ENCODE measurements around the gene PCF11. TPM values are rescaled to one million over a fixed set of nuclear protein-coding genes. Genes with fewer than 3 reads are reported as not detected.
A peak's percentile ranks its signal among the peaks of the same experiment; 100 is the strongest.

The PCF11 gene
- total and polyA plus RNA-seq, 2 of the 13 experiments (the other 11 are each of a cell fraction or from before 2014, with no cell fraction given): 40.3 to 47.7 TPM

DNA sequence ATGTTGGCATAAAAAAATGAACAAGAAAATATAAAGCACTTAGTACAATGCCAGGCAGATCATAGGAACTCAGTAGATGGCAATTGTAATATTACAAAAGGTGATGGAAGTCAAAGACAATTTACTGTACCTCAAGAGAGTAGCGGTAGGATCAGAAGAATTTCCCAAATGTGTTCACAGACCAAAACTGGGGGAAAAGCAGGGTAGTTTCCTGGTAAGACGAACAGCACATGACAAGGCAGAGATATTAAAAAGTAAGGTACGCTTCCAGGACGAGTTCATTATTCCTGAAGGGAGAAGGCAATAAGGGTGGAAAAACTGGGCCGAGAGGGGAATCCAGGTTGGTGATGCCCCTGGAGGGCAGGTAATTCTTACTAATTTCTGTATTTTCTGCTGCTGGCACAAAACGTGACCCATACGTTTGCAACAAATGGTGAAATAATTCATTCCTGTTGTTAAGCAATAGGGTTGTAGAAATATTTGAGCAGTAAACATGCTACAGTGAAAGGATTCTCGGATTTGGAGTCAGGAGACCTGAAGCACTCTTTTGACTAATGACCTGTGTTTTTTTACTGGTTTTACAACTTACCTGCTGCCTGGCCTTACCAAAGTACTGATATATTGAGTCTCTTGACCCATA is 35.8 kb downstream of the PCF11 start:
- 7% methylated on average over 8 of the region's 8 CpGs for WGBS (ENCODE audit: low lambda C conversion rate)
- Histone ChIP-seq H3K27ac (ENCODE audit: extremely low read length, insufficient read depth, low read length) (peak overlapping the region; percentile 86), H3K27me3 (ENCODE audit: control insufficient read depth in 1 of 2, insufficient read depth in 2 of 2, low read length in 2 of 2) (no peaks in the 10 kb centered on the region; a peak in 1 of 5 replicates), H3K4me3 (replicated peaks in 1 of 3; ENCODE audit: insufficient read depth in 1 of 3, low read depth in 2 of 3, low read length in 3 of 3) (peak overlapping the region; percentile 88 to 98 (median 90)), H2AFZ (ENCODE audit: low read length) (no peak overlapping the region), H3K4me2 (ENCODE audit: low read depth, low read length) (peak overlapping the region; percentile 91), H3K9me3 (ENCODE audit: low read length) (no peaks in the 10 kb centered on the region), H3K4me1 (ENCODE audit: insufficient read depth, low read length) (peaks cover 36% of the 10 kb centered on the region), H4K20me1 (ENCODE audit: insufficient read depth, low read length) (no peaks in the 10 kb centered on the region), H3K9ac (ENCODE audit: insufficient read depth, low read depth, low read length) (peak overlapping the region; percentile 91), H3K79me2 (ENCODE audit: insufficient read depth, low read length) (peaks cover 18% of the 10 kb centered on the region), H3K36me3 (replicated peaks in 1 of 2; ENCODE audit: control insufficient read depth in 1 of 2, insufficient read depth in 2 of 2, low read length in 2 of 2) (peaks cover 2 to 14% of the 10 kb centered on the region in 2 experiments; a peak in 2 of 5 replicates)
- POLR2A ChIA-PET: interaction anchor here (1.0 to 1.9 kb wide), 5 partner anchors 12 to 292 kb away, joined by 3 to 11 read pairs (median 5); partner anchors contain the start of genes CCDC90B, PCF11 and PRCP
- CTCF ChIA-PET (ENCODE audit: low intra/inter-chr PET ratio, low total read pairs): no interaction called here
- no TSS peak for BruUV-seq (replicated peaks)
- intact Hi-C loops (cut with micrococcal nuclease; ENCODE audit: unreplicated experiment) (loop anchor here (10.0 kb wide), 1 partner anchor 62 kb away; no protein-coding TSS in a partner anchor), in situ Hi-C loops (cut with HindIII; ENCODE audit: extremely low pct_ligation_motif_present, low pct_unique_long_range_greater_than_20kb) (no loop called here)
- no peak for ATAC-seq
- DNase-seq (ENCODE audit: low spot score): peak; percentile 5
- no peak for FAIRE-seq
- TF ChIP-seq KAT2B (IDR thresholded peaks at IDR 0.05; ENCODE audit: borderline replicate concordance, low read depth, low read length) (no peak), ZZZ3 (CRISPR knock-in tag; IDR thresholded peaks at IDR 0.05; ENCODE audit: borderline replicate concordance) (no peak), ADNP (CRISPR knock-in tag; IDR thresholded peaks at IDR 0.05) (no peak), SP140L (CRISPR knock-in tag; IDR thresholded peaks at IDR 0.05; ENCODE audit: borderline replicate concordance) (no peak), HDAC2 (CRISPR knock-in tag; IDR thresholded peaks at IDR 0.05) (no peak), NR2F2 (IDR thresholded peaks at IDR 0.05; ENCODE audit: borderline replicate concordance, low read depth) (0 out of 2 replicates have a peak, but pooled peaks have one; percentile 2), ZNF20 (CRISPR knock-in tag; IDR thresholded peaks at IDR 0.05) (peak; percentile 6; the same call in 1 of the 2 replicates), CCDC6 (CRISPR knock-in tag; IDR thresholded peaks at IDR 0.05) (0 out of 2 replicates have a peak, but pooled peaks have one; percentile 35), RORA (CRISPR knock-in tag; IDR thresholded peaks at IDR 0.05) (no peak), CEBPB (IDR thresholded peaks at IDR 0.05; ENCODE audit: borderline replicate concordance, low read depth, low read length) (peak; percentile 50; the same call in 1 of the 2 replicates)
- TF ChIP-seq, protein P1, sequence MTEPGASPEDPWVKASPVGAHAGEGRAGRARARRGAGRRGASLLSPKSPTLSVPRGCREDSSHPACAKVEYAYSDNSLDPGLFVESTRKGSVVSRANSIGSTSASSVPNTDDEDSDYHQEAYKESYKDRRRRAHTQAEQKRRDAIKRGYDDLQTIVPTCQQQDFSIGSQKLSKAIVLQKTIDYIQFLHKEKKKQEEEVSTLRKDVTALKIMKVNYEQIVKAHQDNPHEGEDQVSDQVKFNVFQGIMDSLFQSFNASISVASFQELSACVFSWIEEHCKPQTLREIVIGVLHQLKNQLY (CRISPR knock-in tag; IDR thresholded peaks at IDR 0.05): no peak
